H9 (cell line): ENCODE measurements around the gene TMPRSS3. TPM values are rescaled to one million over a fixed set of nuclear protein-coding genes. Genes with fewer than 3 reads are reported as not detected.

Experiments
- DNase-seq: peaks from one replicate; pipeline ENCODE4 v3.0.0-alpha.2; 2017
- H2AFZ ChIP-seq: one replicate; pipeline ENCODE4 v1.6.1; 2013; ENCODE audit warnings: mild to moderate bottlenecking, low read length, control low read depth, moderate library complexity
- H2AK5ac ChIP-seq: 2 replicates; pipeline ENCODE4 v1.6.1; 2013; ENCODE audit warnings: low read length, control low read depth, mixed read lengths; ENCODE audit not compliant: insufficient read length
- H2BK120ac ChIP-seq: one replicate; pipeline ENCODE4 v1.6.1; 2013; ENCODE audit warnings: low read depth, mild to moderate bottlenecking, low read length, control low read depth, inconsistent platforms; ENCODE audit not compliant: poor library complexity, severe bottlenecking
- H2BK12ac ChIP-seq: 2 replicates; pipeline ENCODE4 v1.6.1; 2013; ENCODE audit warnings: low read length, control low read depth, mixed read lengths, low read depth; ENCODE audit not compliant: insufficient read length
- H2BK15ac ChIP-seq: 2 replicates; pipeline ENCODE4 v1.6.1; 2013; ENCODE audit warnings: low read depth, low read length, control low read depth
- H2BK20ac ChIP-seq: one replicate; pipeline ENCODE4 v1.6.1; 2013; ENCODE audit warnings: low read depth, mild to moderate bottlenecking, low read length, control low read depth, inconsistent platforms; ENCODE audit not compliant: poor library complexity, severe bottlenecking
- H2BK5ac ChIP-seq: 2 replicates; pipeline ENCODE4 v1.6.1; 2013; ENCODE audit warnings: low read length, control low read depth, mixed read lengths; ENCODE audit not compliant: insufficient read length
- H3K14ac ChIP-seq: 2 replicates; pipeline ENCODE4 v1.6.1; 2013; ENCODE audit warnings: low read length, control low read depth; ENCODE audit not compliant: insufficient read depth
- H3K18ac ChIP-seq: 2 replicates; pipeline ENCODE4 v1.6.1; 2013; ENCODE audit warnings: low read depth, mild to moderate bottlenecking, mixed read lengths, low read length, control low read depth; ENCODE audit not compliant: insufficient read length
- H3K23ac ChIP-seq: 2 replicates; pipeline ENCODE4 v1.6.1; 2013; ENCODE audit warnings: low read length, control low read depth, mixed read lengths, low read depth; ENCODE audit not compliant: insufficient read length
- H3K23me2 ChIP-seq: 2 replicates; pipeline ENCODE4 v1.6.1; 2013; ENCODE audit warnings: low read depth, mild to moderate bottlenecking, mixed read lengths, low read length, control low read depth; ENCODE audit not compliant: insufficient read length, poor library complexity, severe bottlenecking
- H3K27ac ChIP-seq: 2 replicates; pipeline ENCODE4 v1.5.1; 2013; ENCODE audit warnings: low read length, control low read depth, mixed read lengths, low read depth; ENCODE audit not compliant: insufficient read length
- H3K27me3 ChIP-seq: 2 replicates; pipeline ENCODE4 v1.6.1; 2013; ENCODE audit warnings: low read length, control low read depth, inconsistent platforms; ENCODE audit not compliant: insufficient read depth
- H3K4ac ChIP-seq: 2 replicates; pipeline ENCODE4 v1.6.1; 2013; ENCODE audit warnings: low read depth, mild to moderate bottlenecking, control low read depth, inconsistent platforms, low read length, moderate library complexity
- H3K4me1 ChIP-seq: 2 replicates; pipeline ENCODE4 v1.6.1; 2013; ENCODE audit warnings: low read length, control low read depth, inconsistent platforms; ENCODE audit not compliant: insufficient read depth
- H3K4me2 ChIP-seq: 2 replicates; pipeline ENCODE4 v1.6.1; 2013; ENCODE audit warnings: low read length, control low read depth, mixed read lengths; ENCODE audit not compliant: insufficient read length, insufficient read depth
- H3K56ac ChIP-seq: 2 replicates; pipeline ENCODE4 v1.6.1; 2013; ENCODE audit warnings: low read depth, mild to moderate bottlenecking, mixed read lengths, low read length, control low read depth; ENCODE audit not compliant: insufficient read length
- H3K79me1 ChIP-seq: 2 replicates; pipeline ENCODE4 v1.6.1; 2013; ENCODE audit warnings: low read depth, mild to moderate bottlenecking, moderate library complexity, low read length, control low read depth, inconsistent platforms; ENCODE audit not compliant: insufficient read depth, poor library complexity, severe bottlenecking
- H3K79me2 ChIP-seq: 2 replicates; pipeline ENCODE4 v1.6.1; 2013; ENCODE audit warnings: low read length, control low read depth, inconsistent platforms; ENCODE audit not compliant: insufficient read depth
- H3K9ac ChIP-seq: 2 replicates; pipeline ENCODE4 v1.6.1; 2013; ENCODE audit warnings: low read length, control low read depth, mixed read lengths; ENCODE audit not compliant: insufficient read length; ENCODE audit errors: extremely low read depth
- H3K9me3 ChIP-seq: one replicate; pipeline ENCODE4 v1.6.1; 2013; ENCODE audit warnings: low read depth, low read length, inconsistent platforms; ENCODE audit not compliant: control insufficient read depth
- H3T11ph ChIP-seq: one replicate; pipeline ENCODE4 v1.6.1; 2013; ENCODE audit warnings: mild to moderate bottlenecking, low read length, control low read depth, inconsistent platforms
- H4K20me1 ChIP-seq: one replicate; pipeline ENCODE4 v1.6.1; 2013; ENCODE audit not compliant: control insufficient read depth, insufficient read length, insufficient read depth
- H4K5ac ChIP-seq: 2 replicates; pipeline ENCODE4 v1.6.1; 2013; ENCODE audit warnings: low read depth, mild to moderate bottlenecking, mixed read lengths, low read length, control low read depth; ENCODE audit not compliant: insufficient read length
- H4K8ac ChIP-seq: replicated peaks from 2 replicates; pipeline ENCODE4 v1.6.1; 2013; ENCODE audit warnings: low read length, control low read depth, mixed read lengths, low read depth; ENCODE audit not compliant: insufficient read length
- H4K91ac ChIP-seq: 2 replicates; pipeline ENCODE4 v1.6.1; 2013; ENCODE audit warnings: low read depth, mild to moderate bottlenecking, moderate library complexity, mixed read lengths, low read length, control low read depth; ENCODE audit not compliant: insufficient read length
- H3K27ac Mint-ChIP-seq, 3 experiments: 2 replicates in 2 of 3; 3 replicates in 1 of 3; pipeline ENCODE4 v1.8.0; 2020 to 2021; ENCODE audit warnings: mixed read lengths in 3 of 3, mild to moderate bottlenecking in 1 of 3, moderate library complexity in 1 of 3
- H3K27me3 Mint-ChIP-seq: 2 replicates; pipeline ENCODE4 v1.8.0; 2021; ENCODE audit warnings: low read depth, mild to moderate bottlenecking, moderate library complexity, mixed read lengths
- H3K36me3 Mint-ChIP-seq, 3 experiments: 2 replicates in 2 of 3; 3 replicates in 1 of 3; pipeline ENCODE4 v1.8.0; 2020 to 2021; ENCODE audit warnings: low read depth in 3 of 3, mixed read lengths in 3 of 3; ENCODE audit not compliant: insufficient read depth in 1 of 3
- H3K4me1 Mint-ChIP-seq, 2 experiments: 2 replicates each; pipeline ENCODE4 v1.8.0; 2020; ENCODE audit warnings: mixed read lengths in 2 of 2
- H3K4me3 Mint-ChIP-seq, 2 experiments: 2 replicates in 1 of 2; 3 replicates in 1 of 2; pipeline ENCODE4 v1.8.0; 2020 to 2021; ENCODE audit warnings: mild to moderate bottlenecking in 2 of 2, mixed read lengths in 2 of 2, moderate library complexity in 1 of 2
- H3K9me3 Mint-ChIP-seq, 2 experiments: 2 replicates in 1 of 2; 3 replicates in 1 of 2; pipeline ENCODE4 v1.8.0; 2020; ENCODE audit warnings: mild to moderate bottlenecking in 2 of 2, mixed read lengths in 2 of 2, moderate library complexity in 1 of 2
- CTCF ChIP-seq: fragments of 200-600 bp; sonication (generic); conservative IDR thresholded peaks from 3 replicates; pipeline ENCODE4 v1.8.0; 2021; ENCODE audit warnings: antibody characterized with exemption, mild to moderate bottlenecking
- WGBS: extraction: QIAGEN DNeasy Blood & Tissue Kit; methylation state at CpG from one replicate; pipeline ENCODE4 v1.1.7; 2013; ENCODE audit warnings: missing lambda C conversion rate, low lambda C conversion rate, mixed read lengths; ENCODE audit not compliant: insufficient read length; ENCODE audit errors: extremely low coverage; 5-methylcytosine and 5-hydroxymethylcytosine counted together
- total RNA-seq: library from RNA; stranded (reverse); gene quantifications from 2 replicates; pipeline ENCODE4 v1.2.1, GENCODE V29; 2021

Gene TMPRSS3
- total RNA-seq, 1 experiment from 2014 or later = 0.31 TPM

DNA sequence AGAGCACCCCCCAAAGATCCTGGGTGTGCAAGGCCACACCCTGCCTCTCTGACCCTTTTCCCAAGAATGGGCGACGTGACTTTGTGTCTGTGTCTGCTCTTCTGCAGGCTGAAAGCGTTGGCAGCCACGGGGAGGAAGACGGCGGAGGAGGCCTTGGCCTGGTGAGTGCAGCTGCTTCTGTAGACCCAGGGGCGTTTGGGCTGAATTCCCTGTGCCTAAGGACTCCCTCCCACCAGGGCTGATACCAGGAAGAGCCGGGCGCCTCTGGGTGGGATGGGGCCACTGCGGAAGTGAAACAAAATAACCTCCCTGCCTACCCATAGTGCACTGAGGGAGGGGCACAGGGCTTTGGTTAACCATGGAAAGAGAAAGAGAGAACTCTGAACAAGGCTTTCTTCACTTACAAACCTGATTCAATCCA is 10.4 kb upstream of the TMPRSS3 start:
- H3K4me2 ChIP-seq = no peak overlapping the region
- H3K23ac ChIP-seq = no peak overlapping the region
- Mint-ChIP-seq H3K4me3 (no peak overlapping the region), H3K9me3 (no peaks in the 10 kb centered on the region), H3K27me3 (peaks cover 3% of the 10 kb centered on the region), H3K27ac (peak overlapping the region in 1 of 3 experiments; percentile 36; a peak in 1 of 7 replicates), H3K36me3 (no peaks in the 10 kb centered on the region), H3K4me1 (peaks cover 2 to 14% of the 10 kb centered on the region in 2 experiments)
- H3K56ac ChIP-seq = no peak overlapping the region
- no peak overlapping the region for H2BK120ac ChIP-seq
- no peaks in the 10 kb centered on the region for H3K23me2 ChIP-seq
- no peak overlapping the region for H3T11ph ChIP-seq
- no peaks in the 10 kb centered on the region for H3K4me1 ChIP-seq
- no peak for DNase-seq
- H3K14ac ChIP-seq = no peak overlapping the region
- no peak overlapping the region for H2BK15ac ChIP-seq
- H3K79me1 ChIP-seq = no peaks in the 10 kb centered on the region
- H3K27me3 ChIP-seq = no peaks in the 10 kb centered on the region
- H3K9me3 ChIP-seq = no peaks in the 10 kb centered on the region
- H2BK12ac ChIP-seq = no peak overlapping the region
- H3K18ac ChIP-seq = no peak overlapping the region
- TF ChIP-seq CTCF = no peak
- no peak overlapping the region for H3K4ac ChIP-seq
- H2AK5ac ChIP-seq = no peak overlapping the region
- H3K27ac ChIP-seq = no peak overlapping the region
- H4K8ac ChIP-seq = no peak overlapping the region
- no peaks in the 10 kb centered on the region for H4K20me1 ChIP-seq
- no peak overlapping the region for H2BK5ac ChIP-seq
- no peak overlapping the region for H2AFZ ChIP-seq
- H4K91ac ChIP-seq = no peak overlapping the region
- no peaks in the 10 kb centered on the region for H3K79me2 ChIP-seq
- no peak overlapping the region for H3K9ac ChIP-seq
- WGBS = no CpG with 5 or more reads among the region's 10 CpGs
- H2BK20ac ChIP-seq = no peak overlapping the region
- no peak overlapping the region for H4K5ac ChIP-seq
